Measurements from ENCODE around the gene DNAH17. TPM values are rescaled to one million over a fixed set of nuclear protein-coding genes. Genes with fewer than 3 reads are reported as not detected.

DNAH17 gene
- total and polyA plus RNA-seq, 2 of the 13 experiments (the other 11 are each of a cell fraction or from before 2014, with no cell fraction given), result 0.86 to 1.6 TPM

DNA sequence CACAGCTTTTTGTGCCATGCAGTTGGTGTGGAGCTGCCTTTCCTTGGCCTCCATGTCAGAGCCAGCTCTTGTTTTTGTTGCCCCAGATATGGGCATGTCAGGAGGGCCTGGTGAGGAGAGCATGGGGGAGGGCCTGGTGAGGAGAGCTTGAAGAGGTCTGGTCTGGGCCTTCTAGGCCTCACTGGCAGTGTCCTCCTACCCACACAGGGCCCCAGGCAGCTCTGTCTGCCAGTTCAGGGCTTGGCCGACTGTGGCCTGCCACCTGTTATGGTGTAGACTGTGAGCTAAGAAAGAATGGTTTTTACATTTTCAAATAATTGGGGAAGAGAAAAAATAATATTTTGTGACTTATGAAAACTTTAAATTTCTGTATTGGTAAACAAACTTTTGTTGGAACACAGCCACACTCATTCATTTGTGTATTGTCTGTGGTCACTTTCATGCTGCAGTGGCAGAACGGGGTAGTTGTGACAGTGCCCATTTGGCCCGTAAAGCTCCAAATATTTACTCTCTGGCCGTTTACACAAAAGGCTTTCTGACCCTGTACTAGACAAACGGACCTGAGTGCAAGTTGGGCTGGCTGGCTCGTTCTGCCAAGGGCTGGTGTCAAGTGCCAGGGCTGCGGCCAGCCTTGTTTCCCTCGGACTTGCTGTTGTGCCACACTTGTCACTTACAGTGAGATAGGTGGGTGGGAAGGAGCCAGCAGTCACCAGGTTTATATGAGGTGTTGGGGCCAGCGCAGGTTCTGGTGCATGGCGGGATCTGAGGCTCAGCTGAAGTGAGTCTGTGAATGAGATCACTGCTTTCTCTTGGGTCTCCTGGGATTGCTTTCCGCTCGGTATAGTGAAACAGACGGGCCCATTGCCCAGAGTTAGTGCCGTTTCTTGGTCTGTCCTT is 180.5 kb downstream of the DNAH17 start (continued):
- TF ChIP-seq, protein P1, sequence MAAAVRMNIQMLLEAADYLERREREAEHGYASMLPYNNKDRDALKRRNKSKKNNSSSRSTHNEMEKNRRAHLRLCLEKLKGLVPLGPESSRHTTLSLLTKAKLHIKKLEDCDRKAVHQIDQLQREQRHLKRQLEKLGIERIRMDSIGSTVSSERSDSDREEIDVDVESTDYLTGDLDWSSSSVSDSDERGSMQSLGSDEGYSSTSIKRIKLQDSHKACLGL (CRISPR knock-in tag; IDR thresholded peaks at IDR 0.05), result no peak
- TF ChIP-seq ZNF839 (CRISPR knock-in tag; IDR thresholded peaks at IDR 0.05; ENCODE audit: borderline replicate concordance), result no peak
- TF ChIP-seq SALL2 (CRISPR knock-in tag; IDR thresholded peaks at IDR 0.05), result no peak
- TF ChIP-seq ZBTB38 (CRISPR knock-in tag; IDR thresholded peaks at IDR 0.05), result no peak
- no peak for TF ChIP-seq YY1 (IDR thresholded peaks at IDR 0.05; ENCODE audit: insufficient read depth, insufficient replicate concordance, low read depth, low read length)
- no peak for TF ChIP-seq ZNF274 (CRISPR knock-in tag; IDR thresholded peaks at IDR 0.05)
- no peak for TF ChIP-seq ZNF224 (CRISPR knock-in tag; IDR thresholded peaks at IDR 0.05)
- TF ChIP-seq, protein P2, sequence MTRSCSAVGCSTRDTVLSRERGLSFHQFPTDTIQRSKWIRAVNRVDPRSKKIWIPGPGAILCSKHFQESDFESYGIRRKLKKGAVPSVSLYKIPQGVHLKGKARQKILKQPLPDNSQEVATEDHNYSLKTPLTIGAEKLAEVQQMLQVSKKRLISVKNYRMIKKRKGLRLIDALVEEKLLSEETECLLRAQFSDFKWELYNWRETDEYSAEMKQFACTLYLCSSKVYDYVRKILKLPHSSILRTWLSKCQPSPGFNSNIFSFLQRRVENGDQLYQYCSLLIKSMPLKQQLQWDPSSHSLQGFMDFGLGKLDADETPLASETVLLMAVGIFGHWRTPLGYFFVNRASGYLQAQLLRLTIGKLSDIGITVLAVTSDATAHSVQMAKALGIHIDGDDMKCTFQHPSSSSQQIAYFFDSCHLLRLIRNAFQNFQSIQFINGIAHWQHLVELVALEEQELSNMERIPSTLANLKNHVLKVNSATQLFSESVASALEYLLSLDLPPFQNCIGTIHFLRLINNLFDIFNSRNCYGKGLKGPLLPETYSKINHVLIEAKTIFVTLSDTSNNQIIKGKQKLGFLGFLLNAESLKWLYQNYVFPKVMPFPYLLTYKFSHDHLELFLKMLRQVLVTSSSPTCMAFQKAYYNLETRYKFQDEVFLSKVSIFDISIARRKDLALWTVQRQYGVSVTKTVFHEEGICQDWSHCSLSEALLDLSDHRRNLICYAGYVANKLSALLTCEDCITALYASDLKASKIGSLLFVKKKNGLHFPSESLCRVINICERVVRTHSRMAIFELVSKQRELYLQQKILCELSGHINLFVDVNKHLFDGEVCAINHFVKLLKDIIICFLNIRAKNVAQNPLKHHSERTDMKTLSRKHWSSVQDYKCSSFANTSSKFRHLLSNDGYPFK (CRISPR knock-in tag; IDR thresholded peaks at IDR 0.05; ENCODE audit: borderline replicate concordance), result no peak
- TF ChIP-seq, protein P3, sequence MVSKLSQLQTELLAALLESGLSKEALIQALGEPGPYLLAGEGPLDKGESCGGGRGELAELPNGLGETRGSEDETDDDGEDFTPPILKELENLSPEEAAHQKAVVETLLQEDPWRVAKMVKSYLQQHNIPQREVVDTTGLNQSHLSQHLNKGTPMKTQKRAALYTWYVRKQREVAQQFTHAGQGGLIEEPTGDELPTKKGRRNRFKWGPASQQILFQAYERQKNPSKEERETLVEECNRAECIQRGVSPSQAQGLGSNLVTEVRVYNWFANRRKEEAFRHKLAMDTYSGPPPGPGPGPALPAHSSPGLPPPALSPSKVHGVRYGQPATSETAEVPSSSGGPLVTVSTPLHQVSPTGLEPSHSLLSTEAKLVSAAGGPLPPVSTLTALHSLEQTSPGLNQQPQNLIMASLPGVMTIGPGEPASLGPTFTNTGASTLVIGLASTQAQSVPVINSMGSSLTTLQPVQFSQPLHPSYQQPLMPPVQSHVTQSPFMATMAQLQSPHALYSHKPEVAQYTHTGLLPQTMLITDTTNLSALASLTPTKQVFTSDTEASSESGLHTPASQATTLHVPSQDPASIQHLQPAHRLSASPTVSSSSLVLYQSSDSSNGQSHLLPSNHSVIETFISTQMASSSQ (IDR thresholded peaks at IDR 0.05; ENCODE audit: low read depth), result no peak
- TF ChIP-seq, protein P3 (CRISPR knock-in tag; IDR thresholded peaks at IDR 0.05; ENCODE audit: borderline replicate concordance), result no peak
- no peak for TF ChIP-seq ZNF354B (CRISPR knock-in tag; IDR thresholded peaks at IDR 0.05)
- peak; percentile 33 for TF ChIP-seq ASH2L (IDR thresholded peaks at IDR 0.05; ENCODE audit: insufficient read length, low read depth, low read length)
- TF ChIP-seq NFKB2 (CRISPR knock-in tag; IDR thresholded peaks at IDR 0.05; ENCODE audit: borderline replicate concordance), result 0 out of 2 replicates have a peak, but pooled peaks have one; percentile 15
- TF ChIP-seq, protein P4, sequence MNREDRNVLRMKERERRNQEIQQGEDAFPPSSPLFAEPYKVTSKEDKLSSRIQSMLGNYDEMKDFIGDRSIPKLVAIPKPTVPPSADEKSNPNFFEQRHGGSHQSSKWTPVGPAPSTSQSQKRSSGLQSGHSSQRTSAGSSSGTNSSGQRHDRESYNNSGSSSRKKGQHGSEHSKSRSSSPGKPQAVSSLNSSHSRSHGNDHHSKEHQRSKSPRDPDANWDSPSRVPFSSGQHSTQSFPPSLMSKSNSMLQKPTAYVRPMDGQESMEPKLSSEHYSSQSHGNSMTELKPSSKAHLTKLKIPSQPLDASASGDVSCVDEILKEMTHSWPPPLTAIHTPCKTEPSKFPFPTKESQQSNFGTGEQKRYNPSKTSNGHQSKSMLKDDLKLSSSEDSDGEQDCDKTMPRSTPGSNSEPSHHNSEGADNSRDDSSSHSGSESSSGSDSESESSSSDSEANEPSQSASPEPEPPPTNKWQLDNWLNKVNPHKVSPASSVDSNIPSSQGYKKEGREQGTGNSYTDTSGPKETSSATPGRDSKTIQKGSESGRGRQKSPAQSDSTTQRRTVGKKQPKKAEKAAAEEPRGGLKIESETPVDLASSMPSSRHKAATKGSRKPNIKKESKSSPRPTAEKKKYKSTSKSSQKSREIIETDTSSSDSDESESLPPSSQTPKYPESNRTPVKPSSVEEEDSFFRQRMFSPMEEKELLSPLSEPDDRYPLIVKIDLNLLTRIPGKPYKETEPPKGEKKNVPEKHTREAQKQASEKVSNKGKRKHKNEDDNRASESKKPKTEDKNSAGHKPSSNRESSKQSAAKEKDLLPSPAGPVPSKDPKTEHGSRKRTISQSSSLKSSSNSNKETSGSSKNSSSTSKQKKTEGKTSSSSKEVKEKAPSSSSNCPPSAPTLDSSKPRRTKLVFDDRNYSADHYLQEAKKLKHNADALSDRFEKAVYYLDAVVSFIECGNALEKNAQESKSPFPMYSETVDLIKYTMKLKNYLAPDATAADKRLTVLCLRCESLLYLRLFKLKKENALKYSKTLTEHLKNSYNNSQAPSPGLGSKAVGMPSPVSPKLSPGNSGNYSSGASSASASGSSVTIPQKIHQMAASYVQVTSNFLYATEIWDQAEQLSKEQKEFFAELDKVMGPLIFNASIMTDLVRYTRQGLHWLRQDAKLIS (CRISPR knock-in tag; IDR thresholded peaks at IDR 0.05), result no peak
- no peak for TF ChIP-seq MAFF (IDR thresholded peaks at IDR 0.05; ENCODE audit: low read depth, low read length)

Data from HepG2 (cell line).